Measurements from ENCODE around the gene CALN1. TPM values are rescaled to one million over a fixed set of nuclear protein-coding genes. Genes with fewer than 3 reads are reported as not detected.
A peak's percentile ranks its signal among the peaks of the same experiment; 100 is the strongest.

The CALN1 gene
- total RNA-seq, 1 donor from 2014 or later: 0.24 TPM

DNA sequence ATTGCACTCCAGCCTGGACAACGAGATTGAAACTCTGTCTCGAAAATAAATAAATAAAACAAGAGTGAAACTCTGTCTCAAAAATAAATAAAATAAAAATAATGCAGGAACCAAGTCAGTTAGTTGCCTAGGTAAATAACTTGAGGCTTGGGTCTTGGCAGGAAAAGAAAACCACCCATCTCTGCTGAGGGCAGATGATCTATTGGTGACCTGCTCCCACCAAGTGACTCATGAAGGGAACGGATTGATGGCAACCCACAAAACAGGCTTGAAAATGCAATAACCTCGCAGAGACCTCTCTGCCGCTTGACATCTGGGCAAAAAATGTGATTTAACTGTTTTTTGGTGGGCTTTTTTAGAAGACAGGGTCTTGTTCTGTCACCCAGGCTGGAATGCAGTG lies 86.6 kb downstream of the CALN1 start:
- ATAC-seq: no peak

DNA sequence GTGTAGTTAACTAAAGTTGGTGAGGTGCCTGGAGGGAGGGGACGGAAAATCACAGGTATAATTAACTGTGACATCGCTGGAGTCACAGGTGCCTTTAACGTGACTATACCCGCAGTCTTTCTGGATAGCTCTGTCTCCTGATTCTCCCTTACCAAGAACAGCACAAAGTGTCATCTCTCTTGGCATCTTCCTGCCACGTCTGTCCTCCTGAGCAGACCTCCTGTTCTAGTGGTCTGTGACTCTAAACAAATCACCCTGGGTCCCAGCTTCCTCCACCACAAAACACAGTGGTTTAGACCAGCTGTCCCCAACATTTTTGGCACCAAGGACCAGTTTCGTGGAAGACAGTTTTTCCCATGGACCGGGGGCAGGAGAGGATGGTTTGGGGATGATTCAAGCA lies 90.5 kb downstream of the CALN1 start:
- no peak for ATAC-seq

- ATAC-seq: peak; percentile 17
Observed at GRCh38 chr7:72321081-72321480, 91.1 kb downstream of the CALN1 start.

- ATAC-seq: no peak
Observed at GRCh38 chr7:72317341-72317740, 94.8 kb downstream of the CALN1 start.

GRCh38 chr7:72316148-72316547 lies 96.0 kb downstream of the CALN1 start:
- ATAC-seq: no peak

DNA sequence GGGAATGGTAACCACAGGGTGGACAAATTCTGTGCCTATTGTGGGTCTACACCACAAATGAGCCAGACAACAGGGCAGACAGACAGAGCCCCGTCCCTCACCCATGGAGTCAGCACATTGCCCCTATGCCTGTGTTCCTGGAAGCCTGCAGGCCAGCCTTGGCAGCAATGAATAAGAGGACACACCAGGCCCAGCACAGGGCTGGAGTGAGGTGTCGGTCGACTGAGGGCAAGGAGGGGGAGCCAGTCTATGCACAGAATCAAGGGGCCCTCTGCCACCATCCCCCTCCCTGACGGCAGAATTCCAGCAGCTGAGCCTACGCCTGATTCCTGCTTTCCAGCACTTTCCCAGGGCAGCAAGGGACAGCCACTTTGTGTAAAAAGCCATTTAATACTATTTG lies 98.2 kb downstream of the CALN1 start:
- ATAC-seq: no peak

DNA sequence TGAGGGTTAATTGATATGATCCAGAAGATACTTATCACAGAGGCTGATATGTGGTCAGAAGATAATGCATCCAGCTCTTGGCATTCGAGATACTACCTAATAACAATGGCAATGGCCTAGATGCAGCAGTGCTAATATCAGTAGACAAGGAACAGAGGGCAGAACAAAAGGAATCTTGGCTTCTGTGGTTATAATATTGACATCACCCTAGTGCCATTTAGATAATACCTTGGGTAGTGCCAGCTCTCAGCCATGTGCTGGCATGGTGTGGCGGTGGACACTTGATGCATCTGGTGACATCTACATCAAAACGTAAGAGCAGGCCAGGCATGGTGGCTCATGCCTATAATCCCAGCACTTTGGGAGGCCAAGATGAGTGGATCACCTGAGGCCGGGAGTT lies 101.8 kb downstream of the CALN1 start:
- no peak for ATAC-seq

DNA sequence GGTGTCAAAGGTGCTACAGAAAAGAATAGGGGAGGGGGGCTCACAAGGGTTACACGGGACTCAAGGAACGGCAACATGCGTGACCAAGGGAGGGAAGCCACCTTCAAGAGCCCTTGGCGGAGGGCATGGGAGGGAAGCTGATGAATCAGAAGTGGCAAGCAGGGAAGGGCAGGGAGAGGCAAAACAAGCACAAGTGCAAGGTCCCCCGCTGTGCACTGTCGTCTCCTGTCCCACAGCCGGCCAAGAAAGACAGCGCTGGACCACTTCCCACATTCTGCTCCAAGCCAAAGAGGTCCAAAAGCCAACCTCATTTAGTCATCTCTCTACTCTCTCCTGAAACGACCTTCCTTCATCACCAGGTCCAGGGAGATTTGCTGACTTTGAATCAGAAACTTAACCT lies 102.7 kb downstream of the CALN1 start:
- ATAC-seq: no peak

GRCh38 chr7:72308986-72309385 lies 103.2 kb downstream of the CALN1 start:
- ATAC-seq: no peak

DNA sequence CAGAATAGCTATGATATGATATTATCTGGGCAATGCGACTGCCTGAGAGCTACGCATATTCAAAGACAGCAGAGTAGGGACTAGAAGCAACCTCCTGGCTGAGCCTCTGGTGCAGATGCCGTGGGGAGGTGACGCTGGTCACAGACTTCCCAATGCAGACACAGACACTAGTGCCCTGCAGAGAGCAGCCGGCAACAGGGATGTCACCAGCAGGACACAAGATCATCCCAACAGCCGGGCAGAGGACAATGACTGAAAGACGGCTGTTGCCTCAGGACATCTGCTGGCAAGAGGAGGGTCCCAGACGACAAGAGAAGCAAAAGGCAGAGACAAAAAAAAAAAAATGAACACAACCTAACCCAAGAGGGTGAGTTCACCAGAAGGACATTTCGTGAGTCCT lies 104.6 kb downstream of the CALN1 start:
- ATAC-seq: no peak

GRCh38 chr7:72298912-72299311 lies 113.2 kb downstream of the CALN1 start:
- ATAC-seq: no peak

DNA sequence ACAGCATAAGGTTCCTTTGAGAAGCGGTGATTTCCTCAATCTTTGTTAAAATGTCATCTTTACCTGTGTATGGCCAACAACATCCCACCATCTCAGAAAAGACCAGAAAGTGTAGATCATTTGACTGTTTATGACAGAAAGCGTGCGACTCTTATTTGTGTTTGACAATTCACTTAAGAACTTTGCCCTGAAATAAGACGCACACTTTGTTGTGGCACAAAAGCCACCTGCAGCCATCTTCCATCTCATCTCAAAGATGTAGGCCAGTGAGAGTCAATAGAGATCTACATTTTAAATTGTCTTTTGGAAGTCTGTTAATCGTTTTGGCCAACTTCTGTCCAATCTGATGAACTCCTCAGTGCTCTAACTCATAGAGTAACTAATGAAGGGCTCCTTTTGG lies 114.0 kb downstream of the CALN1 start:
- ATAC-seq: no peak

GRCh38 chr7:72297636-72298035 lies 114.5 kb downstream of the CALN1 start:
- ATAC-seq: no peak

- ATAC-seq: no peak
Observed at GRCh38 chr7:72292794-72293193, 119.3 kb downstream of the CALN1 start.

GRCh38 chr7:72292118-72292517 lies 120.0 kb downstream of the CALN1 start:
- ATAC-seq: no peak

DNA sequence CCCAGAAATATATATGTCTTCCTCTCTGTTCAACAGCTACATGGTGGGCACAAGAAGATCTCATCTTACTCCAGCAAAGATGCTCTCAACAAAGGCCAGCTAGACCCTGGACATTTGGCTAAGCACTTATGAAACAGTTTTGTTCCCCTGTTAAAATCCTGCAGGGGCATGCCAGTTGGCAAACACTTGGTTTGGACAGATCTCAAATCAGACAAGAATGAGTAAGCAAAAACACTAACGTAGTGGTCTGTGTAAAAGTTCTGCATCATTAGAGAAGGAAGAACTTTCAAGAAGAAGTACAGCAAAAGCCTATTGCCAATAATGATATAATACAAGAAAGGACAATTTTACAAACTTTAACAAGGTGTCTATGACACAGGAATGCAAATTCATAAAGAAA lies 125.6 kb downstream of the CALN1 start:
- ATAC-seq: no peak

DNA sequence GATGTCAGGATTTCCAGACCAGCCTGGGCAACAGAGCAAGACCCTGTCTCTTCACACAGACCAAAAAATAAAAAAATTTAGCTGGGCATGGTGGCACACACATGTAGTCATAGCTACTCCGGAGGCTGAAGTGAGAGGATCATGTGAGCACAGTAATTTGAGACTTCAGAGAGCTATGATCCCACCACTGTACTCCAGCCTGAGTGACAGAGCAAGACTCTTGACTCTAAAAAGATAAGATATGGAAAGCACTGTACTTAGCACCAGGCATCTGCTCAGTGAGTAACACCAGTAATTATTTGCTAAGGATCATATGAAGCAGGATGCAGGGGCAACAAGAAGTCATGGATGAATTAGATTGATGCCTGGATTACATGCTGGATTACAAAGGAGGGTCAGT lies 128.8 kb downstream of the CALN1 start:
- ATAC-seq: no peak

GRCh38 chr7:72281308-72281707 lies 130.8 kb downstream of the CALN1 start:
- no peak for ATAC-seq

DNA sequence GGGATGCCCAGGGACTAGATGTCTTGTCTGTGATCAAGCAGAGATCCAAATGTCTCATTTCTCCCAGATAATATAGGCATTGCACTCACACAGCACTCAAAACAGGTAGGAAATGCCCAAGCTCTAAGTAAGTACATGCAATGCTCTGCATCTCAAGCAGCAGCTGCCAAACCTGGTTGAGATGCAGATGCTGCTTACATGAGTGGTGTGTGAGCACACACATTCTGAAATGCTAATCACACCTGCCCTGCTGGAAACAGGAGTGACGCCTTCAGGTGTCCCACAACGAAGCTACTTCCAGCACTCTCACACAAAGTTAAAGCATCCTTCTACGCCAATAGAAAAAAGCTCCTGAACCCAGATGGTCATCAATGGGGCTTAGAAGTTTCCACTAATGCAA lies 132.9 kb downstream of the CALN1 start:
- no peak for ATAC-seq

GRCh38 chr7:72278550-72278949 lies 133.6 kb downstream of the CALN1 start:
- no peak for ATAC-seq

- ATAC-seq: no peak
Observed at GRCh38 chr7:72275382-72276070, 136.6 kb downstream of the CALN1 start.

DNA sequence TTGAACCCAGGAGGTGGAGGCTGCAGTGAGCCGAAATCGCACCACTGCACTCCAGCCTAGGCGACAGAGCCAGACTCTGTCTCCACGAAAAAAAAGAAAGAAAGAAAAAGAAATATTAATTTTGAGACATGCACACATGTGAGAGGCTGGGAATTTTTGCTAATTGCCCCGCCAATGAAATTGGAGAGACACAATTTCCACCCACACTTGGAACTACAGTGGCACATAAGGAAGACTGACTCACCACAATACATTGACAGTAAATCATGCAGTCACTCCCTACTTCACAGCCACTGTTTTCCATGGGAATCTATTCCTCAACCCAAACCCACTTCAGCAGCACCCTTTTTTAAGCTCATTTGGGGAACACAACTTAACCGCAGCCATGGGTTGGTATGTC lies 139.7 kb downstream of the CALN1 start:
- ATAC-seq: no peak

DNA sequence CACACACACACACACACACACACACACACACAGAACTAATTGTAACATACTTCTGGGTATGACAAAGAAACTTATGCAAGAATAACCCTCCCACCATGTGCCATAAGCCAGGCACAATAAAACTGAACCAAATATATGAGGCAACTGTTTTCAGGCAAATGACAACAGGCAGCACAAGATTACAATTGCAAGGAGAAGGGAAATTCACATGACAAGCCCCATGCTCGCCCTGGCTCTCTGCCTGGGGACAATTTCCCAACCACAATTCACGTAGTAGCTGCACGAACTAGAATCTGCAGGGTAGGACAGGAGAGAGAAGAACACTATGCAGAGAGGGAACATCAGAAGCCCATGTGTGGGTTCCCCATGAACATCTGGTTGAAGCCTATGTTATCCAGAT lies 143.3 kb downstream of the CALN1 start:
- ATAC-seq: peak; percentile 17

GRCh38 chr7:72268090-72268489 lies 144.0 kb downstream of the CALN1 start:
- ATAC-seq: no peak

DNA sequence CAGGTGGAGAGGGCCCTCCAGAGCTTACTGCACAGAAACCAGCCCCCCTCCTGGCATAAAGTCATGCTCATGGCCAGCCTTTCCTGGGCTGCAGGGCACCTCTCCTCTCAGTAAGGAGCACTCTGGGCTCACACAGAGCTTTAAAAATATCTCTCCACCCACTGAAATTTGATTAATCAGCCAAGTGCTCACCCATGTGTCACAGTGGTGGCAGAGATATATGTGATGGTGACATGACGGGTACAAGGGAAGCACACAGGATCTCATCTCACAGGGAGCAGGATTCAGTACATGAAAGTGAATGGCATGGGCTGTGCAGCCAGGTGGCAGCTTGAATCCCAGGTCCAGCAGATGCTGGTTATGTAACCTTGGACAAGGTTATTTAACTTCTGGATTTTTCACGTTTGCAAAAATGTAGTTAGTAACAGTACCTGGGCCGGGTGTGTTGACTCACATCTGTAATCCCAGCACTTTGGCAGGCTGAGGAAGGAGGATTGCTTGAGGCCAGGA lies 144.8 kb downstream of the CALN1 start:
- ATAC-seq: no peak

All from esophagus mucosa (tissue), 1 donor.